ENCODE data around the gene TSNAX.

- TF ChIP-seq CTCF (IDR thresholded peaks at IDR 0.05) (no peak), POLR2A (IDR thresholded peaks at IDR 0.05) (no peak), POLR2AphosphoS5 (IDR thresholded peaks at IDR 0.05) (no peak), EP300 (IDR thresholded peaks at IDR 0.05) (no peak)
These were observed 83.4 kb downstream of the TSNAX start for GRCh38 chr1:231611851-231612250.

Measured in sigmoid colon (tissue), 4 donors.